DND-41 (cell line): ENCODE data around the gene WNT8B.

ENCODE experiments used
- ATAC-seq: fragments of 200-7000 bp; cut with Tn5 transposase; 3 replicates; pipeline ENCODE4 v1.9.1; 2021; ENCODE audit warnings: low read depth; ENCODE audit not compliant: insufficient read depth
- DNase-seq: peaks from one replicate; pipeline ENCODE4 v3.0.0-alpha.2; 2020
- H2AFZ ChIP-seq: 2 replicates; pipeline ENCODE4 v1.6.0; 2012; ENCODE audit warnings: low read depth, low read length
- H3K27ac ChIP-seq: 2 replicates; pipeline ENCODE4 v1.5.1; 2012; ENCODE audit warnings: low read length, inconsistent platforms
- H3K27me3 ChIP-seq: fragments of 200-600 bp; sonication (generic); 2 replicates; pipeline ENCODE4 v1.6.0; 2012; ENCODE audit warnings: low read length, mild to moderate bottlenecking, inconsistent platforms; ENCODE audit not compliant: insufficient read depth, poor library complexity
- H3K36me3 ChIP-seq: 2 replicates; pipeline ENCODE4 v1.5.1; 2012; ENCODE audit warnings: low read length, inconsistent platforms; ENCODE audit not compliant: insufficient read depth
- H3K4me1 ChIP-seq: 2 replicates; pipeline ENCODE4 v1.5.1; 2012; ENCODE audit warnings: mild to moderate bottlenecking, low read length; ENCODE audit not compliant: insufficient read depth
- H3K4me2 ChIP-seq: 2 replicates; pipeline ENCODE4 v1.6.0; 2012; ENCODE audit warnings: mild to moderate bottlenecking, moderate library complexity, low read length, inconsistent platforms; ENCODE audit not compliant: insufficient read depth
- H3K4me3 ChIP-seq, 2 experiments: fragments of 200-600 bp in 1 of 2; shearing (Covaris generic) in 1 of 2; 2 replicates each; pipeline ENCODE4 v1.5.1; 2012 to 2016; ENCODE audit warnings: inconsistent platforms in 2 of 2, low read length in 2 of 2, mild to moderate bottlenecking in 2 of 2, low read depth in 1 of 2, moderate library complexity in 1 of 2
- H3K79me2 ChIP-seq: 2 replicates; pipeline ENCODE4 v1.6.0; 2012; ENCODE audit warnings: low read length, inconsistent platforms; ENCODE audit not compliant: insufficient read depth
- H3K9ac ChIP-seq: 2 replicates; pipeline ENCODE4 v1.6.0; 2012; ENCODE audit warnings: low read depth, mild to moderate bottlenecking, inconsistent platforms, low read length, moderate library complexity
- H3K9me3 ChIP-seq: 2 replicates; pipeline ENCODE4 v1.5.1; 2012; ENCODE audit warnings: low read length, moderate library complexity, mild to moderate bottlenecking, inconsistent platforms; ENCODE audit not compliant: insufficient read depth, severe bottlenecking
- H4K20me1 ChIP-seq: 2 replicates; pipeline ENCODE4 v1.6.0; 2012; ENCODE audit warnings: low read length; ENCODE audit not compliant: insufficient read depth
- EZH2 ChIP-seq: IDR thresholded peaks from 3 replicates; pipeline ENCODE4 v1.6.1; 2012; ENCODE audit warnings: borderline replicate concordance, low read depth, mild to moderate bottlenecking, moderate library complexity, low read length, inconsistent platforms; ENCODE audit not compliant: severe bottlenecking
- TF ChIP-seq, protein P1 (sequence below): IDR thresholded peaks from 2 replicates; pipeline ENCODE4 v1.5.1; 2012; ENCODE audit warnings: borderline replicate concordance, low read length, moderate library complexity, mild to moderate bottlenecking; ENCODE audit not compliant: poor library complexity, severe bottlenecking; ENCODE audit errors: extremely low read depth

The WNT8B gene

DNA sequence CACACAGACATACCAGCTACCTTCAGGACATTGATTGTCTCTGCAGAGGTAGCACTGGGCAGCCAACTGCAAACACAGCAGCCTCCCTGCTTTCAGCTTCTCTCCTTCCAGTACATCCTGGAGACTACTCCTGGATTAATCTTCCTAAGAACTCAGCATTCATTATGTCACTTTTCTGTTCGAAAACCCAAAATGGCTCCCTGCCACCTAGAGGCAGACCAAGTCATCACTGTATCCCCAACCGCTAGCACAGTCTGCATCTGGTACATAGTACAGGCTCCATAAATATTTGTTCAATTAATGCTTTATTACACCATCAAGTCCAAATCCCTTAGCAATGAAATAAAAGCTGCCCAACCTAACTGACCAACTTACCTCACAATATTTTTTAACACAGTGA is 61.8 kb downstream of the WNT8B start:
- H3K4me1 ChIP-seq = peaks cover 30% of the 10 kb centered on the region
- H2AFZ ChIP-seq = no peak overlapping the region
- no peak for DNase-seq
- no peaks in the 10 kb centered on the region for H3K27me3 ChIP-seq
- no peaks in the 10 kb centered on the region for H3K9me3 ChIP-seq
- H3K9ac ChIP-seq = no peak overlapping the region
- peaks cover 14% of the 10 kb centered on the region for H4K20me1 ChIP-seq
- no peak overlapping the region for H3K4me2 ChIP-seq
- TF ChIP-seq EZH2 = no peak
- TF ChIP-seq, protein P1, sequence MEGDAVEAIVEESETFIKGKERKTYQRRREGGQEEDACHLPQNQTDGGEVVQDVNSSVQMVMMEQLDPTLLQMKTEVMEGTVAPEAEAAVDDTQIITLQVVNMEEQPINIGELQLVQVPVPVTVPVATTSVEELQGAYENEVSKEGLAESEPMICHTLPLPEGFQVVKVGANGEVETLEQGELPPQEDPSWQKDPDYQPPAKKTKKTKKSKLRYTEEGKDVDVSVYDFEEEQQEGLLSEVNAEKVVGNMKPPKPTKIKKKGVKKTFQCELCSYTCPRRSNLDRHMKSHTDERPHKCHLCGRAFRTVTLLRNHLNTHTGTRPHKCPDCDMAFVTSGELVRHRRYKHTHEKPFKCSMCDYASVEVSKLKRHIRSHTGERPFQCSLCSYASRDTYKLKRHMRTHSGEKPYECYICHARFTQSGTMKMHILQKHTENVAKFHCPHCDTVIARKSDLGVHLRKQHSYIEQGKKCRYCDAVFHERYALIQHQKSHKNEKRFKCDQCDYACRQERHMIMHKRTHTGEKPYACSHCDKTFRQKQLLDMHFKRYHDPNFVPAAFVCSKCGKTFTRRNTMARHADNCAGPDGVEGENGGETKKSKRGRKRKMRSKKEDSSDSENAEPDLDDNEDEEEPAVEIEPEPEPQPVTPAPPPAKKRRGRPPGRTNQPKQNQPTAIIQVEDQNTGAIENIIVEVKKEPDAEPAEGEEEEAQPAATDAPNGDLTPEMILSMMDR = peak; percentile 25
- no peak overlapping the region for H3K27ac ChIP-seq
- peaks cover 37% of the 10 kb centered on the region for H3K79me2 ChIP-seq
- peaks cover 64% of the 10 kb centered on the region for H3K36me3 ChIP-seq
- H3K4me3 ChIP-seq = no peak overlapping the region
- no peak for ATAC-seq

GRCh38 chr10:100528123-100528886 is 65.5 kb downstream of the WNT8B start:
- peaks cover 52% of the 10 kb centered on the region for H3K36me3 ChIP-seq
- DNase-seq (no peak), ATAC-seq (peak; percentile 1; the same call in 1 of the 3 replicates)
- H3K4me2 ChIP-seq = peak overlapping the region; percentile 77
- H3K79me2 ChIP-seq = peaks cover 42% of the 10 kb centered on the region
- no peaks in the 10 kb centered on the region for H3K27me3 ChIP-seq
- no peak for TF ChIP-seq EZH2
- TF ChIP-seq, protein P1 = no peak
- H3K9ac ChIP-seq = peak overlapping the region; percentile 82
- peak overlapping the region; percentile 92 for H3K27ac ChIP-seq
- H2AFZ ChIP-seq = no peak overlapping the region
- peaks cover 39% of the 10 kb centered on the region for H3K4me1 ChIP-seq
- peak overlapping the region; percentile 88 for H3K4me3 ChIP-seq
- H3K9me3 ChIP-seq = no peaks in the 10 kb centered on the region
- H4K20me1 ChIP-seq = peaks cover 14% of the 10 kb centered on the region

- ATAC-seq (peak; percentile 54), DNase-seq (no peak)
- Histone ChIP-seq H3K4me3 (peak overlapping the region; percentile 88), H3K9ac (peak overlapping the region; percentile 82), H3K4me2 (peak overlapping the region; percentile 77), H3K27me3 (no peaks in the 10 kb centered on the region), H3K4me1 (peaks cover 46% of the 10 kb centered on the region), H2AFZ (peak overlapping the region; percentile 95), H3K36me3 (peaks cover 45% of the 10 kb centered on the region), H3K9me3 (no peaks in the 10 kb centered on the region), H3K27ac (peak overlapping the region; percentile 92), H3K79me2 (peaks cover 42% of the 10 kb centered on the region), H4K20me1 (peaks cover 14% of the 10 kb centered on the region)
- TF ChIP-seq, protein P1 = no peak
- no peak for TF ChIP-seq EZH2
Measured at GRCh38 chr10:100528921-100529474, 66.2 kb downstream of the WNT8B start.
